Upper lobe of left lung (tissue), 6 donors: ENCODE results near the gene TNF. TPM values are rescaled to one million over a fixed set of nuclear protein-coding genes. Genes with fewer than 3 reads are reported as not detected.
"Not testable (repeated sequence)": the region's sequence is repeated elsewhere in the genome, so short reads cannot be mapped to it uniquely, and the experiment has no call there.

Source experiments
- ATAC-seq, 2 donors: fragments of 200-7000 bp; cut with Tn5 transposase; one replicate each; pipeline ENCODE4 v1.9.1; 2022; ENCODE audit warnings: mild to moderate bottlenecking in 2 of 2, moderate library complexity in 2 of 2; ENCODE audit not compliant: low FRiP score in 2 of 2
- DNase-seq, 2 donors: peaks; one replicate each; pipeline ENCODE4 v3.0.0-alpha.2; 2019 to 2020
- H3K27ac ChIP-seq, 4 donors: fragments of 200-600 bp; sonication (generic); one replicate each; pipeline ENCODE4 v1.5.1; 2016 to 2019
- H3K27me3 ChIP-seq, 4 donors: fragments of 200-600 bp; sonication (generic); one replicate each; pipeline ENCODE4 v1.5.1; 2017 to 2019
- H3K36me3 ChIP-seq, 4 donors: fragments of 200-600 bp; sonication (generic); one replicate each; pipeline ENCODE4 v1.5.1; 2016 to 2019
- H3K4me1 ChIP-seq, 4 donors: fragments of 200-600 bp; sonication (generic); one replicate each; pipeline ENCODE4 v1.5.1; 2018 to 2019
- H3K4me3 ChIP-seq, 4 donors: fragments of 200-600 bp; sonication (generic); one replicate each; pipeline ENCODE4 v1.5.1; 2017 to 2019; ENCODE audit warnings: mild to moderate bottlenecking in 2 of 4, moderate library complexity in 1 of 4
- H3K9me3 ChIP-seq, 4 donors: fragments of 200-600 bp; sonication (generic); one replicate each; pipeline ENCODE4 v1.5.1; 2018 to 2019
- EP300 ChIP-seq, 4 donors: sonication (generic); formaldehyde crosslinking; IDR thresholded peaks; one replicate each; pipeline ENCODE4 v1.5.1; 2017; ENCODE audit warnings: antibody characterized with exemption in 4 of 4, control low read depth in 2 of 4
- POLR2A ChIP-seq, 4 donors: fragments of 450-650 bp; IDR thresholded peaks; one replicate each; pipeline ENCODE4 v1.5.1; 2016 to 2017; ENCODE audit warnings: antibody characterized with exemption in 4 of 4, mild to moderate bottlenecking in 2 of 4
- POLR2AphosphoS5 ChIP-seq, 2 donors: sonication (generic); formaldehyde crosslinking; IDR thresholded peaks; one replicate each; pipeline ENCODE4 v1.5.1; 2017; ENCODE audit warnings: antibody characterized with exemption in 2 of 2
- WGBS, 2 donors: methylation state at CpG; one replicate each; pipeline ENCODE4 v1.1.5; 2017 to 2018; 5-methylcytosine and 5-hydroxymethylcytosine counted together
- total RNA-seq, 6 donors: library from RNA; depleted of rRNA in 4 of 6; stranded (reverse); fragments of >200 nt in 4 of 6; gene quantifications; one replicate each; pipeline versions ENCODE4 v1.1.0 to v1.2.1, GENCODE V29; 2016 to 2021
- TF ChIP-seq, protein P1 (sequence below), 6 experiments: fragments of 450-650 bp in 4 of 6; fragments of 200-600 bp in 2 of 6; sonication (generic) in 2 of 6; IDR thresholded peaks; one replicate each; pipeline ENCODE4 v1.5.1; 2016 to 2019; ENCODE audit warnings: antibody characterized with exemption in 6 of 6
- donor health status: DM: no; HTN: no; CAD: no; lungs with moderate emphysema.
- donor health status: DM: no; HTN: yes; CAD: no; lungs with severe emphysema.

TNF gene
- total RNA-seq, 6 donors from 2014 or later, result 0.33 to 6.6 (median 2.9) TPM

DNA sequence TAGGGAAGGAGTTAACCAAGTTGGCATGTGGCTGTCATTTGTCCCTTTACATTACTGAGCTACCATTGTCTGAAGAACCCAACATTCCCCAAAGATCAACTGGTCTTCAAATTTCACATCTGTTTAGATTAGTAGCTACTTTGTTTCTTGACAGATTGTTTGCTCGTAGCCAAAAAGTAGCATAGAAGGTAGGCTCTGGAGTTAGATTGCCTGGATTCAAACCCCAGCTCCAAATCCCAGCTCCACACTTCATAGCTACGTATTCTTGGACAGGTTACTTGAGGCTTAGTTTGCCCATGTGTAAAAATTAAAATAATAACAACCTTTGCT, 26.9 kb upstream of the TNF start:
- no peaks in the 10 kb centered on the region for H3K9me3 ChIP-seq
- WGBS, 2 donors, result 98 to 100% methylated on average over 2 of the region's 2 CpGs
- TF ChIP-seq, protein P1, sequence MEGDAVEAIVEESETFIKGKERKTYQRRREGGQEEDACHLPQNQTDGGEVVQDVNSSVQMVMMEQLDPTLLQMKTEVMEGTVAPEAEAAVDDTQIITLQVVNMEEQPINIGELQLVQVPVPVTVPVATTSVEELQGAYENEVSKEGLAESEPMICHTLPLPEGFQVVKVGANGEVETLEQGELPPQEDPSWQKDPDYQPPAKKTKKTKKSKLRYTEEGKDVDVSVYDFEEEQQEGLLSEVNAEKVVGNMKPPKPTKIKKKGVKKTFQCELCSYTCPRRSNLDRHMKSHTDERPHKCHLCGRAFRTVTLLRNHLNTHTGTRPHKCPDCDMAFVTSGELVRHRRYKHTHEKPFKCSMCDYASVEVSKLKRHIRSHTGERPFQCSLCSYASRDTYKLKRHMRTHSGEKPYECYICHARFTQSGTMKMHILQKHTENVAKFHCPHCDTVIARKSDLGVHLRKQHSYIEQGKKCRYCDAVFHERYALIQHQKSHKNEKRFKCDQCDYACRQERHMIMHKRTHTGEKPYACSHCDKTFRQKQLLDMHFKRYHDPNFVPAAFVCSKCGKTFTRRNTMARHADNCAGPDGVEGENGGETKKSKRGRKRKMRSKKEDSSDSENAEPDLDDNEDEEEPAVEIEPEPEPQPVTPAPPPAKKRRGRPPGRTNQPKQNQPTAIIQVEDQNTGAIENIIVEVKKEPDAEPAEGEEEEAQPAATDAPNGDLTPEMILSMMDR (IDR thresholded peaks at IDR 0.05), result no peak
- TF ChIP-seq POLR2A (IDR thresholded peaks at IDR 0.05), result no peak
- no peak for TF ChIP-seq EP300 (IDR thresholded peaks at IDR 0.05)
- no peak for TF ChIP-seq POLR2AphosphoS5 (IDR thresholded peaks at IDR 0.05)
- no peak for ATAC-seq
- H3K27me3 ChIP-seq, result no peaks in the 10 kb centered on the region
- H3K36me3 ChIP-seq, result peaks cover 0 to 30% (median 10%) of the 10 kb centered on the region in 4 donors
- H3K4me3 ChIP-seq, result peak overlapping the region in 2 of 4 donors; percentile 45 to 54
- H3K27ac ChIP-seq, result peak overlapping the region; percentile 79 to 87 (median 83)
- DNase-seq, result no peak
- peaks cover 12 to 27% (median 18%) of the 10 kb centered on the region in 4 donors for H3K4me1 ChIP-seq

DNA sequence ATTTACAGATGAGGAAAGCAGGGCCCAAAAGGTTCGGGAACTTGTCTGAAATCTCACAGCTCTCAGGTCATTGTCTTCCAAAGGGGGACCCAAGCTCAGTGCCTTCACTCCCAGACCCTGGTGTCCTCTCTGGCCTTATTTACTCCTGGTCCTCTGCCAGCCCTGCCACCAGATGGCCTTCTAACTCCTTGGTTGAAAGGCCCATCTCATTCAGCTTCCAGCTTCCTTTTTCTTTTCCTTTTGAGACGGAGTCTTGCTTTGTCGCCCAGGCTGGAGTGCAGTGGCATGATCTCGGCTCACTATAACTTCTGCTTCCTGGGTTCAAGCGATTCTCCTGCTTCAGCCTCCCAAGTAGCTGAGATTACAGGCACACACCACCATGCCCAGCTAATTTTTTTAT, 24.0 kb upstream of the TNF start:
- Histone ChIP-seq H3K4me1 (peaks cover 12 to 25% (median 17%) of the 10 kb centered on the region in 4 donors), H3K36me3 (peaks cover 0 to 42% (median 12%) of the 10 kb centered on the region in 4 donors), H3K27ac (peak overlapping the region in 2 of 4 donors; percentile 24 to 34)
- not testable (repeated sequence) for H3K9me3 ChIP-seq, H3K27me3 ChIP-seq, H3K4me3 ChIP-seq
- DNase-seq, result peak in 1 of 2 donors; percentile 82
- WGBS, 2 donors, result 37 to 44% methylated on average over 5 of the region's 5 CpGs
- TF ChIP-seq, protein P1 (IDR thresholded peaks at IDR 0.05), result peak; percentile 25 to 75 (median 52)
- ATAC-seq, result peak in 1 of 2 donors; percentile 22

DNA sequence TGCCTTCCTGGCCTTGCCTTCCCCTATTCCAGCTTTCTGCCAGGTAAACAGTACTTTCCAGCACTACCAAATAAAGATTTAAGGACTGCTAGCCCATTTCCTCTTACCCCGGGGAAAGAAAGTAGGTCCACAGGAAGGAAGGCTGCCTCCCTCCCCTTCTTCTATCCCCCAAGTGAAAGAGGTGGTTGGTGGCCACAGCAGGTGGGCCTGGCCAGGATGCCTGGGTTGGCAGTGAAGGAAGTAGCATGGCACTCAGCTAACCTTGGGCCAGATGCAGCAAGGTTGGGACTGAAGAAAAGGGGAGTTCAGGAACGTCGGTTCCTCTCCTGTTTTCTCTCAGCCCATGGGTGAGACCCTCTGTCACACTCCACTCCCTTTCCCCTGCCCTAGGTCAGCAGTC, 19.1 kb upstream of the TNF start:
- Histone ChIP-seq H3K9me3 (no peaks in the 10 kb centered on the region), H3K27ac (no peak overlapping the region), H3K4me1 (peaks cover 36 to 40% (median 38%) of the 10 kb centered on the region in 4 donors), H3K27me3 (no peaks in the 10 kb centered on the region), H3K4me3 (no peak overlapping the region), H3K36me3 (peaks cover 0 to 48% (median 22%) of the 10 kb centered on the region in 4 donors)
- no peak for DNase-seq
- TF ChIP-seq, protein P1 (IDR thresholded peaks at IDR 0.05), result no peak
- TF ChIP-seq EP300 (IDR thresholded peaks at IDR 0.05) (no peak), POLR2AphosphoS5 (IDR thresholded peaks at IDR 0.05) (no peak), POLR2A (IDR thresholded peaks at IDR 0.05) (no peak)
- ATAC-seq, result no peak
- 67 to 79% methylated on average over 3 of the region's 3 CpGs for WGBS, 2 donors

DNA sequence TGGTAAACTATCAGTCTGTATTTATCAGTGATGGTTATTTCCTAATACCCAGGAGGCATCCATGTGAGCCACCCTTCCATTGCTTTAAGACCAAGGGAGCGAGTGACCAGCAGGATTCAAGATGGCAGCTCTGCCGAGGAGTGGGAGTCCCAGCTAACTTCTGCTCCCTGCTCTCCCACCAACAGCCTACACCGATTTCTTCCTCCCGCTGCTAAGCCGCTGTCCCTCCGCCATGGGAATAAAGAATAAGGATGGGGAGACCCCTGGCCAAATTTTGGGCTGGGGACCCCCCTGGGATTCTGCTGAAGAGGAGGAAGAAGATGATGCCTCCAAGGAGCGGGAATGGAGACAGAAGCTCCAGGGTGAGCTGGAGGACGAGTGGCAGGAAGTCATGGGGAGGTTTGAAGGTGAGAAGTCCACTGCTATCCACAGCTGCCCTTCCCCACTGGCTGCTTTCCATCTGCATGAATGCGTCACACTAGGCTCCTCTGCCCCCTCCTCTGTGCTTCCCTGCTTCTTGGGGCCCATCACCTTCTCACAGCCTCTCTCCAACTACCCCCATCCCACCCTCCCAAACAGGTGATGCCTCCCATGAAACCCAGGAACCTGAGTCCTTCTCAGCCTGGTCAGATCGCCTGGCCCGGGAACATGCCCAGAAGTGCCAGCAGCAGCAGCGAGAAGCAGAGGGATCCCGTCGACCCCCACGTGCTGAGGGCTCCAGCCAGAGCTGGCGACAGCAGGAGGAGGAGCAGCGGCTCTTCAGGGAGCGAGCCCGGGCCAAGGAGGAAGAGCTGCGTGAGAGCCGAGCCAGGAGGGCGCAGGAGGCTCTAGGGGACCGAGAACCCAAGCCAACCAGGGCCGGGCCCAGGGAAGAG, 17.7 kb upstream of the TNF start:
- Histone ChIP-seq H3K27me3 (no peaks in the 10 kb centered on the region), H3K9me3 (no peaks in the 10 kb centered on the region), H3K4me3 (no peak overlapping the region), H3K4me1 (peaks cover 37 to 42% (median 39%) of the 10 kb centered on the region in 4 donors), H3K36me3 (peaks cover 0 to 46% (median 20%) of the 10 kb centered on the region in 4 donors), H3K27ac (peak overlapping the region; percentile 80 to 90 (median 82))
- WGBS, 2 donors, result 70 to 78% methylated on average over 23 to 24 of the region's 24 CpGs
- DNase-seq, result peak in 1 of 2 donors; percentile 51
- TF ChIP-seq POLR2A (IDR thresholded peaks at IDR 0.05) (no peak), POLR2AphosphoS5 (IDR thresholded peaks at IDR 0.05) (no peak), EP300 (IDR thresholded peaks at IDR 0.05) (no peak)
- TF ChIP-seq, protein P1 (IDR thresholded peaks at IDR 0.05), result no peak
- no peak for ATAC-seq
